DND-41 (cell line): ENCODE data around the gene PRRT4.

Experiments
- ATAC-seq: fragments of 200-7000 bp; cut with Tn5 transposase; 3 replicates; pipeline ENCODE4 v1.9.1; 2021; ENCODE audit warnings: low read depth; ENCODE audit not compliant: insufficient read depth
- DNase-seq: peaks from one replicate; pipeline ENCODE4 v3.0.0-alpha.2; 2020
- H2AFZ ChIP-seq: 2 replicates; pipeline ENCODE4 v1.6.0; 2012; ENCODE audit warnings: low read depth, low read length
- H3K27ac ChIP-seq: 2 replicates; pipeline ENCODE4 v1.5.1; 2012; ENCODE audit warnings: low read length, inconsistent platforms
- H3K27me3 ChIP-seq: fragments of 200-600 bp; sonication (generic); 2 replicates; pipeline ENCODE4 v1.6.0; 2012; ENCODE audit warnings: low read length, mild to moderate bottlenecking, inconsistent platforms; ENCODE audit not compliant: insufficient read depth, poor library complexity
- H3K36me3 ChIP-seq: 2 replicates; pipeline ENCODE4 v1.5.1; 2012; ENCODE audit warnings: low read length, inconsistent platforms; ENCODE audit not compliant: insufficient read depth
- H3K4me1 ChIP-seq: 2 replicates; pipeline ENCODE4 v1.5.1; 2012; ENCODE audit warnings: mild to moderate bottlenecking, low read length; ENCODE audit not compliant: insufficient read depth
- H3K4me2 ChIP-seq: 2 replicates; pipeline ENCODE4 v1.6.0; 2012; ENCODE audit warnings: mild to moderate bottlenecking, moderate library complexity, low read length, inconsistent platforms; ENCODE audit not compliant: insufficient read depth
- H3K4me3 ChIP-seq, 2 experiments: fragments of 200-600 bp in 1 of 2; shearing (Covaris generic) in 1 of 2; 2 replicates each; pipeline ENCODE4 v1.5.1; 2012 to 2016; ENCODE audit warnings: inconsistent platforms in 2 of 2, low read length in 2 of 2, mild to moderate bottlenecking in 2 of 2, low read depth in 1 of 2, moderate library complexity in 1 of 2
- H3K79me2 ChIP-seq: 2 replicates; pipeline ENCODE4 v1.6.0; 2012; ENCODE audit warnings: low read length, inconsistent platforms; ENCODE audit not compliant: insufficient read depth
- H3K9ac ChIP-seq: 2 replicates; pipeline ENCODE4 v1.6.0; 2012; ENCODE audit warnings: low read depth, mild to moderate bottlenecking, inconsistent platforms, low read length, moderate library complexity
- H3K9me3 ChIP-seq: 2 replicates; pipeline ENCODE4 v1.5.1; 2012; ENCODE audit warnings: low read length, moderate library complexity, mild to moderate bottlenecking, inconsistent platforms; ENCODE audit not compliant: insufficient read depth, severe bottlenecking
- H4K20me1 ChIP-seq: 2 replicates; pipeline ENCODE4 v1.6.0; 2012; ENCODE audit warnings: low read length; ENCODE audit not compliant: insufficient read depth
- EZH2 ChIP-seq: IDR thresholded peaks from 3 replicates; pipeline ENCODE4 v1.6.1; 2012; ENCODE audit warnings: borderline replicate concordance, low read depth, mild to moderate bottlenecking, moderate library complexity, low read length, inconsistent platforms; ENCODE audit not compliant: severe bottlenecking
- TF ChIP-seq, protein P1 (sequence below): IDR thresholded peaks from 2 replicates; pipeline ENCODE4 v1.5.1; 2012; ENCODE audit warnings: borderline replicate concordance, low read length, moderate library complexity, mild to moderate bottlenecking; ENCODE audit not compliant: poor library complexity, severe bottlenecking; ENCODE audit errors: extremely low read depth

The PRRT4 gene

DNA sequence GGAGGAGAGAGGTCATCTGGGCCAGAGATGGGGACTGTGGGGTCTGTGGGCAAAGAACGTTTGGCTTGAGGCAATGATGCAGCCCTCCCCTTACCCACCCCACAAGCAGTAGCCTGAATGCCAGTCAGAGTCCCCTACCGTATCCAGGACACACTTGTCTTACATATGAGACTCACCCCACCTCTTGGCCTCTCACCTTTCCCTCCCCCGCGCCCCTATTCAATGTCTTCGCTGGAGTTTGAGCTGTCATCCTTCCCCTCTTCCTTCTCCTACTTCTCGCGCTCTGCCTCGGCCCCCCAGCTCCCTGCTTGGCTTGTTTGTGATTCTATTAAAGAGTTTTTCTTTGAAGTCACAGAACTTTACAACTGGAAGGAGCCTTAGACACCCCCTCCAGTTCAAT, 8.9 kb downstream of the PRRT4 start:
- no peak overlapping the region for H3K9ac ChIP-seq

DNA sequence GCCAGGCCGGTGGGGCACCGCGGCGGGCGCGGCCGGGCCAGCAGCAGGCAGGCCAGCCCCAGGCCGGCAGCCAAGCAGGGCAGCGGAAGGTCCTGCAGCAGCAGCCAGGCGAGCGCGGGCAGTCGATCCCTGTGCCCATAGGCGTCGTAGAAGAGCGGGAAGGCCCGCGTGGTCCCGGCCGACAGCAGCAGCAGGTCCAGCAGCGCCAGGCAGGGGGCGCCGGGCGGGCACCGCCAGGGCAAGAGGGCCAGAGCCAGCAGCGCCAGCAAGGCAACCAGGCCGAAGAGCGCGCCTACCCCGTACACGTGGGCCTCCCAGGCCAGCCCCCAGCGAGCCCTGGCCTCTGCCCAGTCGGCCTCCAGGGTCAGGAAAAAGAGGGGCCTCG, 9.3 kb downstream of the PRRT4 start:
- Histone ChIP-seq H3K36me3 (no peaks in the 10 kb centered on the region), H3K27me3 (peaks cover 5% of the 10 kb centered on the region), H2AFZ (no peak overlapping the region), H3K4me3 (no peak overlapping the region), H3K9ac (no peak overlapping the region), H3K9me3 (no peaks in the 10 kb centered on the region), H3K4me1 (no peaks in the 10 kb centered on the region), H4K20me1 (no peaks in the 10 kb centered on the region), H3K4me2 (no peak overlapping the region), H3K27ac (no peak overlapping the region), H3K79me2 (no peaks in the 10 kb centered on the region)
- TF ChIP-seq, protein P1, sequence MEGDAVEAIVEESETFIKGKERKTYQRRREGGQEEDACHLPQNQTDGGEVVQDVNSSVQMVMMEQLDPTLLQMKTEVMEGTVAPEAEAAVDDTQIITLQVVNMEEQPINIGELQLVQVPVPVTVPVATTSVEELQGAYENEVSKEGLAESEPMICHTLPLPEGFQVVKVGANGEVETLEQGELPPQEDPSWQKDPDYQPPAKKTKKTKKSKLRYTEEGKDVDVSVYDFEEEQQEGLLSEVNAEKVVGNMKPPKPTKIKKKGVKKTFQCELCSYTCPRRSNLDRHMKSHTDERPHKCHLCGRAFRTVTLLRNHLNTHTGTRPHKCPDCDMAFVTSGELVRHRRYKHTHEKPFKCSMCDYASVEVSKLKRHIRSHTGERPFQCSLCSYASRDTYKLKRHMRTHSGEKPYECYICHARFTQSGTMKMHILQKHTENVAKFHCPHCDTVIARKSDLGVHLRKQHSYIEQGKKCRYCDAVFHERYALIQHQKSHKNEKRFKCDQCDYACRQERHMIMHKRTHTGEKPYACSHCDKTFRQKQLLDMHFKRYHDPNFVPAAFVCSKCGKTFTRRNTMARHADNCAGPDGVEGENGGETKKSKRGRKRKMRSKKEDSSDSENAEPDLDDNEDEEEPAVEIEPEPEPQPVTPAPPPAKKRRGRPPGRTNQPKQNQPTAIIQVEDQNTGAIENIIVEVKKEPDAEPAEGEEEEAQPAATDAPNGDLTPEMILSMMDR, result no peak
- TF ChIP-seq EZH2, result no peak
- DNase-seq (no peak), ATAC-seq (no peak)

More for the DNA sequence above, 8.9 kb downstream of the PRRT4 start:
- Histone ChIP-seq H3K4me1 (no peaks in the 10 kb centered on the region), H3K4me3 (no peak overlapping the region), H3K27me3 (peaks cover 5% of the 10 kb centered on the region), H2AFZ (no peak overlapping the region), H3K79me2 (no peaks in the 10 kb centered on the region), H3K27ac (no peak overlapping the region), H3K36me3 (no peaks in the 10 kb centered on the region), H4K20me1 (no peaks in the 10 kb centered on the region), H3K9me3 (no peaks in the 10 kb centered on the region), H3K4me2 (no peak overlapping the region)
- no peak for ATAC-seq
- DNase-seq, result no peak
- TF ChIP-seq, protein P1, result no peak
- TF ChIP-seq EZH2, result no peak

DNA sequence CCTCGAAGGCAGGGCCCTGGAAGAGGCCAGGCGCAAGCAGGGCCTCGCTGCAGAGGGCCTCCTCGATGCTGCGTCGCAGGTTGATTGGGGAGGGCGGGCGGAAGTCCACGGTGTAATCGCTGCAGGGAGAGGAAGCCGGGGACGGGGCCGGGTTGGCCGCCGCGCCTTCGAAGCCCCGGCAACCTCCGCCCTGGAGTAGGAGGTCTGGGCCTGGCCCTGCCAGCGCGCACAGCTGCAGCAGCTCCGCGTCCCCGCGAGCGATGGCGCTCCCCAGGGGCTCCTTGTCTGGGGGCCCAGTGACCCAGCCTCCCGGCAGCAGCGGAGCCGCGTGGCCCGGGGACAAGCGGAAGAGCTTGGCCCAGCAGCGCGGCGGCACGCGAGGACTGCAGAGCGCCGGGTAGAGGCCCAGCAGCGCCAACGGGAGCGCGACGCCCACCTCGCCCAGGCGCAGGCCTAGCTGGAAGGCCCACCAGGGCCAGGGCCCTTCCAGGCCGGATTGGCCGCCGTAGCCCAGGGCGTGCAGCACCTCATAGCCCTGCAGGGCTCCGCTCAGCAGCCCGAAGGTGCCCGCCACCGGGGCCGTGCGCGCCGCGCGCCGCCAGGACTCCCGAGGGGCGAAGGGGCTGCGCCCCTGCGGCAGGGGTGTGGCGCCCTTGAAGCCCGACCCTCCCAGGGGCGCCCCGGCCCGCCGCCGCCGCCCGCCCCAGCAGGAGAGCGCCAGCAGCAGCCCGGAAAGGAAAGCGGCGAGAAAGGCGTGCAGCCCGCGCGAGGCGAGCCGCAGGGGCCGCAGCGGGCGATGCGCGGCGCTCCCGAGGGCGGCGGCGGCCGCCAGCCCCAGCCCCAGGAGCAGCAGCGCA, 10.0 kb downstream of the PRRT4 start:
- Histone ChIP-seq H3K9me3 (no peaks in the 10 kb centered on the region), H3K27ac (no peak overlapping the region), H2AFZ (no peak overlapping the region), H3K36me3 (no peaks in the 10 kb centered on the region), H3K27me3 (peaks cover 5% of the 10 kb centered on the region), H3K4me1 (no peaks in the 10 kb centered on the region), H3K9ac (no peak overlapping the region), H4K20me1 (no peaks in the 10 kb centered on the region), H3K4me3 (no peak overlapping the region), H3K79me2 (no peaks in the 10 kb centered on the region), H3K4me2 (no peak overlapping the region)
- TF ChIP-seq, protein P1, result no peak
- no peak for TF ChIP-seq EZH2
- ATAC-seq, result no peak
- DNase-seq, result no peak
